ENCODE data around the gene NOS2.
"Not testable (repeated sequence)": the region's sequence is repeated elsewhere in the genome, so short reads cannot be mapped to it uniquely, and the experiment has no call there.

Gene NOS2

DNA sequence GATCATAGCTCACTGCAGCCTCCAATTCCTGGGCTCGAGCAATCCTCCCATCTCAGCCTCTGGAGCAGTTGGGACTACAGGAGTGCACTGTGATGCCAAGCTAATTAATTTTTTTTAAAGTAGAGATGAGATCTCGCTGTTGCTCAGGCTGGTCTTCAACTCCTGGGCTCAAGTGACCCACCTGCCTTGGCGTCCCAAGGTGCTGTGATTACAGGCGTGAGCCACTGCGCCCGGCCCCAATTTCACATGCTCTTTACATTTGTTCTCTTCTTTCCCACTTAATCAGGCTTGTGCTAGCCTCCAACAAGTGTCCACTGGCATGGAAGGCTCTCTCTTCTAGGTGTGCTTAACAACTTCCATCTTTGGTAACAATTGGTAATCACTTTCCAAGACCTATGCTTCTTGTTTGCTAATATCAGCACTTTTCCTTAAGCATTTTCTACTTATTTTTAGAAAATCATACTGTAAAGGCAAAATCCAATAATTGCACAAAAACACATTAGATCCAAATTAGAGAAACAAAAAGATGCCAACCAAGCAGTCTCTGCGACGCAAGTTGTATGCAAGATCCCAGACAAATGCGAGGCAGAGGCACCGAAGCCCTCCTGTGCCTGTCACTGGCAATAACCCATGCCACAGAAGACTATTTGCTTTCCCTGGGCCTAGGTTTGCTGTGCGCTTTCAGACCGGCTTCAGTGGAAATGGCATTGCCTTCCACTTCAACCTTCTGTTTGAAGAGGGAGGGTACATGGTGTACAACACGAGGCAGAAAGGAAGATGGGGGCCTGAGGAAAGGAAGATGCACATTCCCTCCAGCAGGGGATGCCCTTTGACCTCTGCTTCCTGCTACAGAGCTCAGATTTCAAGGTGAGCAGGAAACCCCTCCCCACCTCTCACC lies 52.6 kb downstream of the NOS2 start:
- no peaks in the 10 kb centered on the region for H3K36me3 ChIP-seq (ENCODE audit: control insufficient read depth in 2 of 2, insufficient read depth in 2 of 2, low read length in 2 of 2)
- H3K4me3 ChIP-seq (ENCODE audit: low read length in 2 of 2) = no peak overlapping the region
- no peaks in the 10 kb centered on the region for H3K9me3 ChIP-seq (ENCODE audit: control insufficient read depth in 2 of 2, low read length in 2 of 2)
- H3K4me1 ChIP-seq (ENCODE audit: control insufficient read depth in 2 of 2, insufficient read depth in 2 of 2, low read length in 2 of 2) = no peaks in the 10 kb centered on the region
- H3K9ac ChIP-seq (ENCODE audit: low read depth in 1 of 2, low read length in 2 of 2) = no peak overlapping the region
- no peaks in the 10 kb centered on the region for H3K27me3 ChIP-seq (ENCODE audit: control insufficient read depth in 2 of 2, insufficient read depth in 2 of 2, low read length in 2 of 2)
- H3K27ac ChIP-seq (ENCODE audit: low read depth in 2 of 2, low read length in 2 of 2) = no peak overlapping the region

DNA sequence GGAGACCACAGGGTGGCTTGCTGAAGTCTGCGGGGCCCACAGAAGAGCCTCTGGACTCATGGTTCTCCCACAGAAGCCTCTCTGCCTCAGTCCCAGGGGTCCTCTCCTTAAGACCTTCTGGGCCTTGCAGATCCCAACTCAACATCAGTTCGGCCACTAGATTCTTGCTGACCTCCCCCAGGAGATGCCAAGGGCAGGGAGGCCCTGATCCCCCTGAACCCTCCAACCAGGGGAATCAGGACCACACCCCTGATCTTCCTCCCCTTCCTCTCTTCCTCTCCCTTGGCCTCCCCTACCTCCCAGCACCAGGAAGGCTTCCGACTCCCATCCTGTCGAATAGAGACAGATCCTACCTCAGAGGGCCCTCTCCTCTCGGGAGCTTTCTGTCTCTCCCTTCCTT lies 53.4 kb downstream of the NOS2 start:
- Histone ChIP-seq H3K4me1 (ENCODE audit: control insufficient read depth in 2 of 2, insufficient read depth in 2 of 2, low read length in 2 of 2) (no peaks in the 10 kb centered on the region), H3K27ac (ENCODE audit: low read depth in 2 of 2, low read length in 2 of 2) (no peak overlapping the region), H3K9me3 (ENCODE audit: control insufficient read depth in 2 of 2, low read length in 2 of 2) (no peaks in the 10 kb centered on the region), H3K4me3 (ENCODE audit: low read length in 2 of 2) (no peak overlapping the region), H3K9ac (ENCODE audit: low read depth in 1 of 2, low read length in 2 of 2) (no peak overlapping the region), H3K27me3 (ENCODE audit: control insufficient read depth in 2 of 2, insufficient read depth in 2 of 2, low read length in 2 of 2) (no peaks in the 10 kb centered on the region), H3K36me3 (ENCODE audit: control insufficient read depth in 2 of 2, insufficient read depth in 2 of 2, low read length in 2 of 2) (no peaks in the 10 kb centered on the region)

DNA sequence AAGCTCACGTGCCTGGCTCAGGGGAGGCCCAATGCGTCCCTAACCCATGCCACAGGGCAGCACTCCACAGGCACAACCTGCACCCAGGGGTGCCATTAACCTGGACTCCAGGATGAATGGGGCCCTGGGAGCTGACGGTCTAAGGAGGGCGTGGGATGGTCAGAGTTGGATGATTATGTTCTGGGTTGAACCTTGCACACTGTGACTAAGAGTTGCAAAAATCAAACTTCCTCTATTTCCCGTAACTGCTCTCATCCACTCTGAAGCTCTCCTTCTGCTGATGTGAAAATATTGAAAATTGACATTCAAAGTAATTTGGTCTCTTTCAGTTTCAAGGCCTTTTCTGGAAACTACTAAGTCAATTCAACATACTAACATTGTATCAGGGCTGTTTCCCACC lies 54.0 kb downstream of the NOS2 start:
- not testable (repeated sequence) for H3K9me3 ChIP-seq (ENCODE audit: control insufficient read depth in 2 of 2, low read length in 2 of 2); H3K27ac ChIP-seq (ENCODE audit: low read depth in 2 of 2, low read length in 2 of 2); H3K9ac ChIP-seq (ENCODE audit: low read depth in 1 of 2, low read length in 2 of 2); H3K4me3 ChIP-seq (ENCODE audit: low read length in 2 of 2); H3K36me3 ChIP-seq (ENCODE audit: control insufficient read depth in 2 of 2, insufficient read depth in 2 of 2, low read length in 2 of 2); H3K4me1 ChIP-seq (ENCODE audit: control insufficient read depth in 2 of 2, insufficient read depth in 2 of 2, low read length in 2 of 2); H3K27me3 ChIP-seq (ENCODE audit: control insufficient read depth in 2 of 2, insufficient read depth in 2 of 2, low read length in 2 of 2)

DNA sequence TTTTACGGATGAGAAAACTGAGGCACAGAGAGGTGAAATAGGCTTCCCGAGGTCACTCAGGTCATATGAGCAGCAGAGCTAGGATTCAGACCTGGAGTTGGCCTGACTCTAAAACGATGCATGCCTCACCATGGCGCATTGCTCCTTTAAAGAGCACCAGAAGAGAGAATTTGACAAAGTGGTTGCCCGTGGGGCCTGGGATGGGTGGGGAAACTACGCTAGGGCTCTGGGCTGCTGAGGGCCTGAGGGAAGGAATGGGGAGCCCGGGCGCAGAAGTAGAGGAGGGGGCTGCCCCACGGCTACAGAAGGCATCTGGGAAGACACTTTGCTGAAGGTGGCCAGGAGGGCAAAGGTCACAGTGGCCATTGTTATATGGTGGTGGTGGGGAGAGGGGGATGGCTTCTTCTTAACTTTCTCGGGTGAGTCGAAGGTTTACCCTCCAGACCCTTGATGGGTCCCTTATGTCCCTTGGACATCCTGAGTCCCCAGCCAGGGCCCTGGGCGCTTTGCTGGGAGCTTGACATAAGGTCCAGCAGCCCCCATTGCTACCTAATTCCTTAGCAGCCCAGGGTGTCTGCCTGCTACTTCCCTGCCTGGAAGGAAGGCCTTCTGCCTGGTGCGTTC lies 55.0 kb downstream of the NOS2 start:
- not testable (repeated sequence) for H3K4me3 ChIP-seq (ENCODE audit: low read length in 2 of 2); H3K27ac ChIP-seq (ENCODE audit: low read depth in 2 of 2, low read length in 2 of 2); H3K9ac ChIP-seq (ENCODE audit: low read depth in 1 of 2, low read length in 2 of 2); H3K27me3 ChIP-seq (ENCODE audit: control insufficient read depth in 2 of 2, insufficient read depth in 2 of 2, low read length in 2 of 2); H3K4me1 ChIP-seq (ENCODE audit: control insufficient read depth in 2 of 2, insufficient read depth in 2 of 2, low read length in 2 of 2); H3K36me3 ChIP-seq (ENCODE audit: control insufficient read depth in 2 of 2, insufficient read depth in 2 of 2, low read length in 2 of 2); H3K9me3 ChIP-seq (ENCODE audit: control insufficient read depth in 2 of 2, low read length in 2 of 2)

DNA sequence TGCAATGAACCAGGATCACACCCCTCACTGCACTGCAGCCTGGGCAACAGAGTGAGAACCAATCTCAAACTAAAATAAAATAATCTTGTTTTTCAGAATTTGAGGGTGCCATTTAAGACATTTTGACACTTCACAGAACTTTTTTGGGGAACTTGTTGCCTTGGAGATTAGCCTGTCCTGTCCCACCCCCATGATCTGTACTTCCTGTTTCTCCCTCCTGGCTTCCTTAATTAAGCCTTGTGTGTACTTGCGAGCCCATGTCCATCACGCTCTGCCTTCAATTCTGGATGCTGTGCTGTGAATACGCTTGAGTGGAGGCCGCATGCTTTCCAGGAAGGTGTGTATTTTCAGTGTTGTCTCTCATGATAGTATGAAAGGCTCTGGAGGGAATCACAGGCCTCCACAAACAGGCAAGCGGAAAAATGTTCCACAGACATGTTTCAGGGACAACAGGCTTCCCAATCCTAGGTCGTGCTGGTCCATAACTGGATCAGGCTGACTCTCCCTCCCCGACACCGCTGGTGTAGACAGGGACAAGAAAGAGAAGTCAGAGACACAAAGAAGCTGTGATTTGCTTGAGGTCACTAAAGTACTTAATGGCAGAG lies 56.9 kb downstream of the NOS2 start:
- Histone ChIP-seq H3K4me1 (ENCODE audit: control insufficient read depth in 2 of 2, insufficient read depth in 2 of 2, low read length in 2 of 2) (no peaks in the 10 kb centered on the region), H3K27ac (ENCODE audit: low read depth in 2 of 2, low read length in 2 of 2) (no peak overlapping the region), H3K9me3 (ENCODE audit: control insufficient read depth in 2 of 2, low read length in 2 of 2) (no peaks in the 10 kb centered on the region), H3K4me3 (ENCODE audit: low read length in 2 of 2) (no peak overlapping the region), H3K9ac (ENCODE audit: low read depth in 1 of 2, low read length in 2 of 2) (no peak overlapping the region), H3K36me3 (ENCODE audit: control insufficient read depth in 2 of 2, insufficient read depth in 2 of 2, low read length in 2 of 2) (no peaks in the 10 kb centered on the region), H3K27me3 (ENCODE audit: control insufficient read depth in 2 of 2, insufficient read depth in 2 of 2, low read length in 2 of 2) (no peaks in the 10 kb centered on the region)

DNA sequence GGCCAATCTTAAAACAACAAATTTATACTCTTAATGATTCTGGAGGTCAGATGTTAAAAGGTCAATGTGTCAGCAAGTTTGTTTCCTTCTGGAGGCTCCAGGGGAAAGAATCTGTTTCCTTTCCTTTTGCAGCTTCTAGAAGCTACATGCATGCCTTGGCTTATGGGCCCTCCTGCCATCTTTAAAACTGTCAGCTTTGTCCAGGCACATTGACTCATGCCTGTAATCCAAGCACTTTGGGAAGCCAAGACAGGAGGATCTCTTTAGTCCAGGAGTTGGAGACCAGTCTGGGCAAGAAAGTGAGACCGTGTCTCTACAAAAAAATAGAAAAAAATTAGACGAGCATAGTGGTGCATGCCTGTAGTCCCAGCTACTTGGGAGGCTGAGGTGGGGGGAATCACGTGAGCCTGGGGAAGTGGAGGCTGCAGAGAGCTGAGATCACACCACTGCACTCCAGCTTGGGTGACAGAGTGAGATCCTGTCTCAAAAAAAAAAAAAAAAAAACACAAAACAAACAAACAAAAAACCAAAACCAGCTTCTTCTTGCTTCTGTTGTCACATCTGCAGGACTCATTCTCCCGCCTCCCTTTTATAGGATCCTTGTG lies 58.3 kb downstream of the NOS2 start:
- H3K27ac ChIP-seq (ENCODE audit: low read depth in 2 of 2, low read length in 2 of 2) = no peak overlapping the region
- H3K9ac ChIP-seq (ENCODE audit: low read depth in 1 of 2, low read length in 2 of 2) = no peak overlapping the region
- H3K4me3 ChIP-seq (ENCODE audit: low read length in 2 of 2) = no peak overlapping the region
- no peaks in the 10 kb centered on the region for H3K36me3 ChIP-seq (ENCODE audit: control insufficient read depth in 2 of 2, insufficient read depth in 2 of 2, low read length in 2 of 2)
- no peaks in the 10 kb centered on the region for H3K9me3 ChIP-seq (ENCODE audit: control insufficient read depth in 2 of 2, low read length in 2 of 2)
- no peaks in the 10 kb centered on the region for H3K27me3 ChIP-seq (ENCODE audit: control insufficient read depth in 2 of 2, insufficient read depth in 2 of 2, low read length in 2 of 2)
- H3K4me1 ChIP-seq (ENCODE audit: control insufficient read depth in 2 of 2, insufficient read depth in 2 of 2, low read length in 2 of 2) = no peaks in the 10 kb centered on the region

DNA sequence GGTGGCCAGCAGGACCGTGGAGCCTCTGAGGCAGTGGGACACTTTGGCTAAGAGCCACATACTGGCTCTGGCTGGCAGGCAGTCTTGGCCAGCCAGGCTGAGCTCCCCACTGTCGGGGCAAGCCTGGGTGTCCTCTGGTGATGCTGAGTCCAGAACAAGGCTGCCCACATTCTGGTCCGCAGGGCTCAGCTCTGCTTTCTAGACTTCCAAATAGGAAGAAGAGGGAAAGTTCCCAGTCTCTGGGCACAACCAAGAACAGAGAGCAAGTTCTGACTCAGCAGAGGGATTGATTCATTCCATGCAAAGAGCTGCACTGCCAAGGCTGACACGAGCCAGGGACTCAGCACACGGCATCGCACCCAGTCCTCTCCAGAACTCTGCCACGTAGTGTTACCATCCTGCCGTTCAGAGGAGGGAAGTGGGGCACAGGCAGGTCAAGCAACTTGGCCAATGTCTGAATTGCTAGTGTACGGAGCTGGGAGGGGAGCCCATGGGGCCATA lies 58.9 kb downstream of the NOS2 start:
- no peaks in the 10 kb centered on the region for H3K4me1 ChIP-seq (ENCODE audit: control insufficient read depth in 2 of 2, insufficient read depth in 2 of 2, low read length in 2 of 2)
- H3K36me3 ChIP-seq (ENCODE audit: control insufficient read depth in 2 of 2, insufficient read depth in 2 of 2, low read length in 2 of 2) = no peaks in the 10 kb centered on the region
- H3K4me3 ChIP-seq (ENCODE audit: low read length in 2 of 2) = no peak overlapping the region
- H3K27ac ChIP-seq (ENCODE audit: low read depth in 2 of 2, low read length in 2 of 2) = no peak overlapping the region
- H3K9me3 ChIP-seq (ENCODE audit: control insufficient read depth in 2 of 2, low read length in 2 of 2) = no peaks in the 10 kb centered on the region
- no peaks in the 10 kb centered on the region for H3K27me3 ChIP-seq (ENCODE audit: control insufficient read depth in 2 of 2, insufficient read depth in 2 of 2, low read length in 2 of 2)
- H3K9ac ChIP-seq (ENCODE audit: low read depth in 1 of 2, low read length in 2 of 2) = no peak overlapping the region

DNA sequence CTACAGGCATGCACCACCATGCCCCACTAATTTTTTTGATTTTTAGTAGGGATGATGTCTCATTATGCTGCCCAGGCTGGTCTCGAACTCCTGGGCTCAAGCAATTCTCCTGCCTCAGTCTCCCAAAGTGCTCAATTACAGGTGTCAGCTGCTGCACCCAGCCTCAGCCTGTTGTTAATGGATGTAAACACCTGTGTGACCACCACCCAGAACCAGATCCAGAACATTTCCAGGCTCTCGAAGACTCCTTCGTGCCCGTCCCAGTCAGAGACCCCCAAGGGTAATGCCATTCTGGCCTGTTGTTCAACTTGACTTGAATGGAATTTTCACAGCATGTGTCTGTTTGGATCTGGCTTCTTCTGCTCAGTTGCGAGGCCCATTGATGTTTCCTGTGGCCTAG lies 59.8 kb downstream of the NOS2 start:
- H3K36me3 ChIP-seq (ENCODE audit: control insufficient read depth in 2 of 2, insufficient read depth in 2 of 2, low read length in 2 of 2); H3K4me1 ChIP-seq (ENCODE audit: control insufficient read depth in 2 of 2, insufficient read depth in 2 of 2, low read length in 2 of 2); H3K27ac ChIP-seq (ENCODE audit: low read depth in 2 of 2, low read length in 2 of 2); H3K9ac ChIP-seq (ENCODE audit: low read depth in 1 of 2, low read length in 2 of 2); H3K4me3 ChIP-seq (ENCODE audit: low read length in 2 of 2); H3K27me3 ChIP-seq (ENCODE audit: control insufficient read depth in 2 of 2, insufficient read depth in 2 of 2, low read length in 2 of 2); H3K9me3 ChIP-seq (ENCODE audit: control insufficient read depth in 2 of 2, low read length in 2 of 2): not testable (repeated sequence)

DNA sequence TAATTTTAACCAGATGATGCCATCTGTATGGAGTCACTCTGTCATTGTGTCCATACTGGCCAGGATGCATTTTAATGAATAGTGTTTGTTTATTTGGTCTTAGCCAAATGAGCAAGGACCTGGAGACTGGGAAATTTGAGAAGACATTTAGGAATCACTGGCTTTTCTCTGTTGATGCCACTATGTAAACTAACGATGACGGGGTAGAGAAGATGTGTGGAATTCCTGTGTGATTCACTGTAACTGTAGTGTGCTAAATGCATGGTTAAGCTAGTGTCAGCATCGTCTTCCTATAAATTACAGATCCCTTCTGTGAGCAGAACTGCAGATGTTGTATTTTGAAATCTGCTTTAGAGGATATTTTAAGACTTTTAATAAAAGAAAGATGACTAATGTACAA lies 66.6 kb downstream of the NOS2 start:
- H3K27me3 ChIP-seq (ENCODE audit: control insufficient read depth in 2 of 2, insufficient read depth in 2 of 2, low read length in 2 of 2) = peaks cover 0 to 4% of the 10 kb centered on the region in 2 donors
- no peaks in the 10 kb centered on the region for H3K9me3 ChIP-seq (ENCODE audit: control insufficient read depth in 2 of 2, low read length in 2 of 2)
- H3K36me3 ChIP-seq (ENCODE audit: control insufficient read depth in 2 of 2, insufficient read depth in 2 of 2, low read length in 2 of 2) = no peaks in the 10 kb centered on the region
- H3K9ac ChIP-seq (ENCODE audit: low read depth in 1 of 2, low read length in 2 of 2) = no peak overlapping the region
- no peak overlapping the region for H3K27ac ChIP-seq (ENCODE audit: low read depth in 2 of 2, low read length in 2 of 2)
- H3K4me3 ChIP-seq (ENCODE audit: low read length in 2 of 2) = no peak overlapping the region
- no peaks in the 10 kb centered on the region for H3K4me1 ChIP-seq (ENCODE audit: control insufficient read depth in 2 of 2, insufficient read depth in 2 of 2, low read length in 2 of 2)

DNA sequence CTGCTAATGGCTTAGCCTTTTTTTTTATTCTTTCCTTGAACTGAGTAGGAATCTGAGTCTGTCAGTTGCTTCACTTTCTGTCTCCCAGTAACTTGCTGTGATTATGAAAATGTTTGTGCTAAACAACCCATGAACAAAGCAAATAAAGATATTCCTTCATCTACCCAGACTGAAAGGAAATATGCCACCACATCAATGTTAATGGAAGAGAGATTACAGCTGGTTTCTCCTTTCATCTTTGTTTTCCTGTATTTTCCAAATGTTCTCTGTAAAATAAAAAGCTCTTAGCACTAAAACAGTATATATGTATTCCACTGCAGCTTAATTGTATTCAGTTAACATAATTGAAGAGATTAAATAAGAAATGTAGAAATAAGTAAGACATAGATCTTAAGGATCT lies 67.6 kb downstream of the NOS2 start:
- H3K4me3 ChIP-seq (ENCODE audit: low read length in 2 of 2); H3K9me3 ChIP-seq (ENCODE audit: control insufficient read depth in 2 of 2, low read length in 2 of 2); H3K27ac ChIP-seq (ENCODE audit: low read depth in 2 of 2, low read length in 2 of 2); H3K9ac ChIP-seq (ENCODE audit: low read depth in 1 of 2, low read length in 2 of 2); H3K36me3 ChIP-seq (ENCODE audit: control insufficient read depth in 2 of 2, insufficient read depth in 2 of 2, low read length in 2 of 2); H3K4me1 ChIP-seq (ENCODE audit: control insufficient read depth in 2 of 2, insufficient read depth in 2 of 2, low read length in 2 of 2); H3K27me3 ChIP-seq (ENCODE audit: control insufficient read depth in 2 of 2, insufficient read depth in 2 of 2, low read length in 2 of 2): not testable (repeated sequence)
